ENCODE measurements around the gene DSCAML1.

DSCAML1 gene

GRCh38 chr11:117511931-117512539 is 285.0 kb downstream of the DSCAML1 start:
- no peak for DNase-seq

- DNase-seq: no peak
Observed at GRCh38 chr11:117511483-117511930, 285.5 kb downstream of the DSCAML1 start.

GRCh38 chr11:117510646-117511045 is 286.4 kb downstream of the DSCAML1 start:
- DNase-seq: no peak

- no peak for DNase-seq
Observed at GRCh38 chr11:117509543-117509942, 287.5 kb downstream of the DSCAML1 start.

GRCh38 chr11:117506971-117507370 is 290.0 kb downstream of the DSCAML1 start:
- no peak for DNase-seq

- no peak for DNase-seq
Observed at GRCh38 chr11:117505285-117505970, 291.6 kb downstream of the DSCAML1 start.

GRCh38 chr11:117502779-117503100 is 294.3 kb downstream of the DSCAML1 start:
- DNase-seq: no peak

GRCh38 chr11:117502015-117502778 is 294.8 kb downstream of the DSCAML1 start:
- no peak for DNase-seq

GRCh38 chr11:117501237-117501898 is 295.6 kb downstream of the DSCAML1 start:
- no peak for DNase-seq

- no peak for DNase-seq
Observed at GRCh38 chr11:117498791-117499190, 298.2 kb downstream of the DSCAML1 start.

GRCh38 chr11:117497206-117497951 is 299.6 kb downstream of the DSCAML1 start:
- DNase-seq: no peak

GRCh38 chr11:117495357-117495756 is 301.7 kb downstream of the DSCAML1 start:
- DNase-seq: no peak

GRCh38 chr11:117492578-117493251 is 304.3 kb downstream of the DSCAML1 start:
- no peak for DNase-seq

GRCh38 chr11:117490911-117491310 is 306.1 kb downstream of the DSCAML1 start:
- DNase-seq: no peak

- DNase-seq: no peak
Observed at GRCh38 chr11:117489999-117490679, 306.9 kb downstream of the DSCAML1 start.

GRCh38 chr11:117488996-117489952 is 307.7 kb downstream of the DSCAML1 start:
- no peak for DNase-seq

- no peak for DNase-seq
Observed at GRCh38 chr11:117486059-117486458, 311.0 kb downstream of the DSCAML1 start.

GRCh38 chr11:117484156-117484555 is 312.9 kb downstream of the DSCAML1 start:
- no peak for DNase-seq

- DNase-seq: no peak
Observed at GRCh38 chr11:117483372-117483771, 313.6 kb downstream of the DSCAML1 start.

- no peak for DNase-seq
Observed at GRCh38 chr11:117482881-117483280, 314.1 kb downstream of the DSCAML1 start.

Measured in activated CD4-positive, CD25-positive, alpha-beta regulatory T cell (primary cell).